Psoas muscle (tissue), 8 donors: Measurements from ENCODE around the gene SLC25A51. TPM values are rescaled to one million over a fixed set of nuclear protein-coding genes. Genes with fewer than 3 reads are reported as not detected.

Experiments used
- ATAC-seq, 4 donors: fragments of 200-7000 bp; cut with Tn5 transposase; one replicate each; pipeline ENCODE4 v1.9.1; 2020; ENCODE audit warnings: moderate library complexity in 3 of 4, mild to moderate bottlenecking in 2 of 4
- DNase-seq, 2 donors: peaks; one replicate each; pipeline ENCODE4 v3.0.0-alpha.2; 2020
- H3K27ac ChIP-seq: fragments of 200-600 bp; one replicate; pipeline ENCODE4 v1.8.0; 2022
- H3K27me3 ChIP-seq, 3 donors: fragments of 200-600 bp in 1 of 3; one replicate each; pipeline versions ENCODE4 v1.6.1 to v1.8.0; 2013 to 2022; ENCODE audit warnings: low read length in 2 of 3, mild to moderate bottlenecking in 2 of 3, moderate library complexity in 1 of 3; ENCODE audit not compliant: insufficient read depth in 3 of 3
- H3K36me3 ChIP-seq, 2 donors: fragments of 200-600 bp in 1 of 2; one replicate each; pipeline versions ENCODE4 v1.6.1 to v1.8.0; 2013 to 2022; ENCODE audit warnings: low read depth in 1 of 2, mild to moderate bottlenecking in 1 of 2, moderate library complexity in 1 of 2; ENCODE audit not compliant: insufficient read depth in 1 of 2
- H3K4me1 ChIP-seq: fragments of 200-600 bp; one replicate; pipeline ENCODE4 v1.8.0; 2022
- H3K4me3 ChIP-seq: fragments of 200-600 bp; one replicate; pipeline ENCODE4 v1.8.0; 2022; ENCODE audit warnings: mild to moderate bottlenecking
- H3K9me3 ChIP-seq: fragments of 200-600 bp; one replicate; pipeline ENCODE4 v1.8.0; 2022
- WGBS, 3 donors: extraction: QIAGEN DNeasy Blood & Tissue Kit; methylation state at CpG; one replicate each; pipeline versions ENCODE4 v1.1.6 to v1.1.7; 2013; 5-methylcytosine and 5-hydroxymethylcytosine counted together
- intact Hi-C, 2 donors: fragments of 100-400 bp; cut with DNase I; formaldehyde crosslinking; loops; one replicate each; pipeline versions ENCODE4 v1.11.0 to v1.14.2; 2022
- polyA plus RNA-seq, 3 donors: library from polyadenylated mRNA; stranded (reverse); fragments of 200-250 nt; gene quantifications; one replicate each; pipeline ENCODE4 v1.2.3, GENCODE V29; 2013
- total RNA-seq, 4 donors: library from RNA; stranded (reverse); fragmentation: NEBNext Ultra II Directional in 2 of 4; extraction: Animal tissue kit (Norgen Biotek cat#: 25700) in 2 of 4; gene quantifications; one replicate each; pipeline versions ENCODE4 v1.2.1 to v1.2.4, GENCODE V29; 2021 to 2023
- TF ChIP-seq, protein P1 (sequence below): fragments of 200-600 bp; IDR thresholded peaks from one replicate; pipeline ENCODE4 v1.8.0; 2022; ENCODE audit warnings: antibody characterized with exemption
- donor health status: healthy with polysubstance abuse.
- donor health status: DM: no; HTN: no; CAD: no; lungs with moderate emphysema.
- donor health status: Bipolar disorder and iron deficiency.
- donor health status: healthy.
- donor health status: DM: yes; HTN: yes; CAD: no.
- donor health status: DM: no; HTN: no; CAD: no.
- donor health status: DM: no; HTN: no; CAD: no.
- donor health status: DM: yes; HTN: yes; CAD: no.

SLC25A51 gene
- total and polyA plus RNA-seq, 7 donors = 8.4 to 25.3 (median 18.4) TPM

DNA sequence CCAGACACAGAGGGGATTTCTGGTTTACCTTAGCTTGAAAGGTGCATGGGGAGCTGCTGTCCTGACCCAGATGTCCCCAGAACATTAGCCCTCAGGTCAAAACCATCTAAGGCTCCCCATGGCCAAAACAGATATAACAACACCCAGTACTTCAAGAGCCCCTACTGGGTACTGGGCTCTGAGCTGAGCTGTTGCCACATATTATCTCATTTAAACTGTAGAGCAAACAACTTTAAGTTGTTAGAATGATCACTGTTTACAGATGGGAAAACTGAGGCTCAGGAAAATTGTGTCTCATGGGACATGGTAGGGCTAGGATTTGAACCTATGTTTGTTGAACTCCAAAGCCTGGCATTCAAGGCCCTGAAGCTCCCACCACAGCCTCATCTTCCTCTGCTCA is 20.6 kb upstream of the SLC25A51 start:
- Histone ChIP-seq H3K27me3 (no peaks in the 10 kb centered on the region), H3K4me3 (no peak overlapping the region), H3K4me1 (peaks cover 12% of the 10 kb centered on the region), H3K27ac (no peak overlapping the region), H3K9me3 (no peaks in the 10 kb centered on the region), H3K36me3 (no peaks in the 10 kb centered on the region)
- ATAC-seq (no peak), DNase-seq (no peak)
- intact Hi-C loops = loop anchor here in 1 of 2 donors (5.0 kb wide), 1 partner anchor 93 kb away; no protein-coding TSS in a partner anchor
- TF ChIP-seq, protein P1, sequence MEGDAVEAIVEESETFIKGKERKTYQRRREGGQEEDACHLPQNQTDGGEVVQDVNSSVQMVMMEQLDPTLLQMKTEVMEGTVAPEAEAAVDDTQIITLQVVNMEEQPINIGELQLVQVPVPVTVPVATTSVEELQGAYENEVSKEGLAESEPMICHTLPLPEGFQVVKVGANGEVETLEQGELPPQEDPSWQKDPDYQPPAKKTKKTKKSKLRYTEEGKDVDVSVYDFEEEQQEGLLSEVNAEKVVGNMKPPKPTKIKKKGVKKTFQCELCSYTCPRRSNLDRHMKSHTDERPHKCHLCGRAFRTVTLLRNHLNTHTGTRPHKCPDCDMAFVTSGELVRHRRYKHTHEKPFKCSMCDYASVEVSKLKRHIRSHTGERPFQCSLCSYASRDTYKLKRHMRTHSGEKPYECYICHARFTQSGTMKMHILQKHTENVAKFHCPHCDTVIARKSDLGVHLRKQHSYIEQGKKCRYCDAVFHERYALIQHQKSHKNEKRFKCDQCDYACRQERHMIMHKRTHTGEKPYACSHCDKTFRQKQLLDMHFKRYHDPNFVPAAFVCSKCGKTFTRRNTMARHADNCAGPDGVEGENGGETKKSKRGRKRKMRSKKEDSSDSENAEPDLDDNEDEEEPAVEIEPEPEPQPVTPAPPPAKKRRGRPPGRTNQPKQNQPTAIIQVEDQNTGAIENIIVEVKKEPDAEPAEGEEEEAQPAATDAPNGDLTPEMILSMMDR = no peak

DNA sequence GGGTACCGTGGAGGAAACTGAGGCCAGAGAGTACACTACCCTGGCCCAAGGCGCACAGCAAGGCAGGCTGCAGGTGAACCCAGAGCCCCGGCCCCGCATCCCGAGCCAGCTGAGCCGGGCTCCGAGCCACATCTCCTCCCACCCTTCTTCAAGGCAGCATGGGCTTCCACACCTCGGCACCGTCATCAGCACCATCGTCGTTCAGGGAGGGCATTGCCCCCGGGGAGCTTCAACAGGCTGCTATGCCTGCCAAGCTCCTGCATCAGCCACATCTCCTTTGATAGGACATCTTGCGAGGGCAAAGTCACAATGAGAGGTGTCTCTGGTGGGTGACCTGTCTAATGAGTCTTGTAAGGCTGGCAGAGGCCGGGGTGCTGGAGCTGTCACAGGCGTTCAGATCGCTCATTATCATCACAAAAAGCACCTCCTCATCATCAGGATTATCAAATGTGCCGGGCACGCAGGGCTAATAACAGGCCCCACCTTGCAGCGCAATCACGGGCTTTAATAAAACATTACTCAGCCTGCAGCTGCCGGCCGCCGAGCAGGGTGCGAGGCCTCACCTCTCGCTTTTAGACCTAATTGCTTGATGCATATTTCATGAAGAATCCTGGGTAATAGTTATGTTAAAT is 20.0 kb upstream of the SLC25A51 start:
- Histone ChIP-seq H3K27ac (no peak overlapping the region), H3K9me3 (no peaks in the 10 kb centered on the region), H3K4me1 (peaks cover 11% of the 10 kb centered on the region), H3K36me3 (peaks cover 0 to 3% of the 10 kb centered on the region in 2 donors), H3K27me3 (no peaks in the 10 kb centered on the region), H3K4me3 (no peak overlapping the region)
- TF ChIP-seq, protein P1 = no peak
- ATAC-seq = no peak
- WGBS, 3 donors = 94 to 96% (median 95%) methylated on average over 25 of the region's 25 CpGs
- DNase-seq = no peak
- intact Hi-C loops = loop anchor here in 1 of 2 donors (5.0 kb wide), 1 partner anchor 93 kb away; no protein-coding TSS in a partner anchor

DNA sequence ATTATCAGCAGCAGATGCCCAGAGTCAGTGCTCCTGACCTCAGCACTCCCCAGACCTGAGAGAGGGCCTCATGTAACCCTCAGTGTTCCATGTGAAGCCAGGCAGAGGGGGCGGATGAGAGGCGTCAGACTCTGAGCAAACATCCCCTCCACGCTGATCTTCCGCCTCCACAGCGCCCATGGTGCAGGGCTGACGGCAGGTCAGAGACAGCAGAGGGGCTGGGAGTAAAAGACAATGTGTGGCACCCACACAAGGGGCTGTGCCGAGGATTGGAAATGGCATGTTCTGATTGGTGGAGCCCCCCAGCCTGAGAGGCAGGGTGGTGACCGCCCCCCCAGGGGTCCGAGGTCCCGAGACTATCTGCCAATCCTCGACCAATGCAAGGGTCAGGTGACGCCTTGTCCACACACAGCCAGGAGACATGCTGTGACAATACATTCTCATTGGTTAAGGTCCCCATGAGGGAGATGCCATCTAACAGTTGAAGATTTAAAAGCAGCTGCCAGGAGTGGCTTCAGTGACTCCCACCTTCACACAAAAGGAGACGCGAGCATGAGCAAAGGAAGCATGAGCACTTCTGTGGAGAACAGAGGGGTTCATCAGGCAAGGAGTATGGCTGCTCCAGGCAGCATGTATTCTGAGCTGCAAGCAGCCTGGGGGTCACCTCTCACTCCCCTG is 19.3 kb upstream of the SLC25A51 start:
- ATAC-seq (no peak), DNase-seq (no peak)
- H3K4me1 ChIP-seq = peaks cover 4% of the 10 kb centered on the region
- H3K4me3 ChIP-seq = no peak overlapping the region
- H3K36me3 ChIP-seq = peaks cover 0 to 4% of the 10 kb centered on the region in 2 donors
- intact Hi-C loops = loop anchor here in 1 of 2 donors (5.0 kb wide), 1 partner anchor 94 kb away; no protein-coding TSS in a partner anchor
- TF ChIP-seq, protein P1 = no peak
- H3K27ac ChIP-seq = no peak overlapping the region
- no peaks in the 10 kb centered on the region for H3K9me3 ChIP-seq
- 87 to 88% (median 88%) methylated on average over 14 of the region's 14 CpGs for WGBS, 3 donors
- no peaks in the 10 kb centered on the region for H3K27me3 ChIP-seq

DNA sequence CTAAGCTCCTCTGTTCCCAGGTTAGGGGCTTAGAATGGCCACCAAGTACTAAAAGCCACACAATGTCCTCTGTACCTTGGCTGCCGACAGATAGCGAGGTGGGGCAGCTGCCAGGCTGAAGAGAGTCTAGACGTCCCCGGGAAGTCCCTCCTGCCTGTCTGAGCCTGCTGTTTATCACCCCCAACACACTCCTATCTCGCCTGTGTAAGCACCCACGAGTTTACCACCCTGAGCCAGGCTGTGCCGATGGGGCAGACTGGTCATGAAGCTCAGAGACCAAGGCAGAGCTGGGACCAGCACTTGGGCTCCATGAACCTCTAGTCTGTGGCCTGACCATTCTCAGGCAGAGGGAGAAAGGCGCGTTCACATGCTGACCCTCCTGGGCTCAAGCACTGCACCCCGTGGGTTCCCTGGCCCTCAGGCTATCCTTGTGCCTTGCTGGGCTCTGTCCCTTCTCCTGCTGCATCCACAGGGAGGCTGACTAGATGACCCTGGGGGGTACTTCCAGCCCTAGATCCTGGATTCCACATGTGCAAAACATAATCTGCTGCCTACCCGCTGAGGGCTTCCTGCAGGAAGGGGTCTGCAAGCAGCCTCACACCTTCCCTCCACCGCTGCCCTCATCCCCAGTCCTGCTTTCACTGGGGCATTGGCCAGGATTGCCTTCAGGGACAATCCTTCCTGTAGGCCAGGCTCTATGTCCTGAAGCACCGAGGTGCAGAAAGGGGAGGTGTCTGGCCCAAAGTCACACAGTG is 18.6 kb upstream of the SLC25A51 start:
- H3K27me3 ChIP-seq = no peaks in the 10 kb centered on the region
- TF ChIP-seq, protein P1 = no peak
- H3K36me3 ChIP-seq = peaks cover 2 to 9% of the 10 kb centered on the region in 2 donors
- H3K9me3 ChIP-seq = no peaks in the 10 kb centered on the region
- H3K27ac ChIP-seq = no peak overlapping the region
- no peaks in the 10 kb centered on the region for H3K4me1 ChIP-seq
- H3K4me3 ChIP-seq = no peak overlapping the region
- intact Hi-C loops = loop anchor here in 1 of 2 donors (5.0 kb wide), 1 partner anchor 95 kb away; no protein-coding TSS in a partner anchor
- ATAC-seq (no peak), DNase-seq (no peak)
- WGBS, 3 donors = 78 to 82% (median 78%) methylated on average over 13 of the region's 13 CpGs
